Caco-2 (cell line): ENCODE data around the gene BANK1. TPM values are rescaled to one million over a fixed set of nuclear protein-coding genes. Genes with fewer than 3 reads are reported as not detected.
"Not testable (repeated sequence)": the region's sequence is repeated elsewhere in the genome, so short reads cannot be mapped to it uniquely, and the experiment has no call there.

Experiments used
- BruUV-seq: library from RNA; stranded (reverse); fragments of 400-500 nt; replicated peaks from 2 replicates; lab custom pipeline; 2021; lab: Mats Ljungman, UMichigan
- CTCF ChIA-PET: fragments of 300-600 bp; sonication (Branson Sonifier 250); formaldehyde crosslinking; loops from one replicate; lab custom pipeline; 2022; ENCODE audit warnings: antibody characterized with exemption; lab: Charles Lee
- POLR2A ChIA-PET: fragments of 300-600 bp; sonication (Branson Sonifier 250); formaldehyde crosslinking; loops from one replicate; lab custom pipeline; 2022; ENCODE audit warnings: antibody characterized with exemption; lab: Charles Lee
- DNase-seq, 2 experiments: peaks; one replicate each; pipeline versions ENCODE4 v3.0.0 to v3.0.0-alpha.2; 2020 to 2022
- H3K27me3 ChIP-seq: replicated peaks from 2 replicates; pipeline ENCODE4 v1.6.0; 2011; ENCODE audit warnings: low read length; ENCODE audit not compliant: control insufficient read depth, insufficient read depth
- H3K36me3 ChIP-seq: 2 replicates; pipeline ENCODE4 v1.5.1; 2011; ENCODE audit warnings: low read length; ENCODE audit not compliant: control insufficient read depth, insufficient read depth
- H3K4me1 ChIP-seq: fragments of 250-450 bp; sonication (Bioruptor Pico); 2 replicates; pipeline ENCODE4 v1.5.1; 2020; ENCODE audit warnings: mild to moderate bottlenecking
- H3K4me3 ChIP-seq: 2 replicates; pipeline ENCODE4 v1.5.1; 2011; ENCODE audit warnings: low read depth, mild to moderate bottlenecking, control low read depth, low read length
- H3K9me3 ChIP-seq: fragments of 250-450 bp; sonication (Bioruptor Pico); 2 replicates; pipeline ENCODE4 v1.5.1; 2020; ENCODE audit warnings: mild to moderate bottlenecking, moderate library complexity
- H3K27ac Mint-ChIP-seq: one replicate; pipeline ENCODE4 v1.8.0; 2022; ENCODE audit warnings: mixed read lengths; ENCODE audit not compliant: unreplicated experiment
- H3K27me3 Mint-ChIP-seq: one replicate; pipeline ENCODE4 v1.8.0; 2022; ENCODE audit warnings: mixed read lengths; ENCODE audit not compliant: insufficient read depth, unreplicated experiment
- H3K36me3 Mint-ChIP-seq: one replicate; pipeline ENCODE4 v1.8.0; 2022; ENCODE audit warnings: mild to moderate bottlenecking, mixed read lengths; ENCODE audit not compliant: insufficient read depth, unreplicated experiment
- H3K4me1 Mint-ChIP-seq: one replicate; pipeline ENCODE4 v1.8.0; 2022; ENCODE audit warnings: low read depth, mixed read lengths; ENCODE audit not compliant: unreplicated experiment
- H3K4me3 Mint-ChIP-seq: one replicate; pipeline ENCODE4 v1.8.0; 2022; ENCODE audit warnings: mild to moderate bottlenecking, moderate library complexity, mixed read lengths; ENCODE audit not compliant: unreplicated experiment
- H3K9me3 Mint-ChIP-seq: one replicate; pipeline ENCODE4 v1.8.0; 2022; ENCODE audit warnings: mixed read lengths; ENCODE audit not compliant: unreplicated experiment
- CTCF ChIP-seq, 2 experiments: fragments of 200-600 bp in 1 of 2; IDR thresholded peaks; 1 replicate in 1 of 2; 2 replicates in 1 of 2; pipeline versions ENCODE4 v1.5.1 to v1.8.0; 2011 to 2022; ENCODE audit warnings: antibody characterized with exemption in 1 of 2, control low read depth in 1 of 2, inconsistent platforms in 1 of 2, low read depth in 1 of 2, low read length in 1 of 2, mild to moderate bottlenecking in 1 of 2, moderate library complexity in 1 of 2; ENCODE audit not compliant: insufficient read depth in 1 of 2, severe bottlenecking in 1 of 2, unreplicated experiment in 1 of 2
- intact Hi-C: fragments of 100-400 bp; cut with micrococcal nuclease; formaldehyde crosslinking; loops from one replicate; pipeline ENCODE4 v1.10.0; 2022; ENCODE audit not compliant: unreplicated experiment
- total RNA-seq: library from RNA; stranded (reverse); gene quantifications from 2 replicates; pipeline ENCODE4 v1.2.3, GENCODE V29; 2022

The BANK1 gene
- total RNA-seq, 1 experiment from 2014 or later: 5.7 TPM

DNA sequence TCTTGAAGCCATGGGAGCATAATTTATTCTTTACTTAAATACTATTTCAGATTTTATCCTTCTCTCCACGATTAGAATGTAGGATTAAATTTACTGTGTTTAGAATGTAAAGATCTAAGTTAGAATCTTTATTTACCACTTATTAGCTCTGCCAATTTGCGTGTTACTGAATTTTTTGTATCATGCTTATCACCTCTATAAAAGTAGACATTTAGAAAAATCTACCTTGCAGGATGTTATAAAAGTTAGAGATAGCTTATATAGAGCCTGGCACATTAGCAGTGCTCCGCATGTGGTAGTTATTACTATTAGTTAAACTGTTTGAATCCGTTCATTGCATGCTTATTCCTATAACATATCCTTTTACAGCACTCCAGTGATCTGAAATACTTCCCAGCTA lies 97.9 kb downstream of the BANK1 start:
- Mint-ChIP-seq H3K36me3 (peaks cover 8% of the 10 kb centered on the region), H3K27me3 (no peaks in the 10 kb centered on the region), H3K9me3 (peaks cover 32% of the 10 kb centered on the region), H3K4me3 (no peak overlapping the region), H3K4me1 (peaks cover 23% of the 10 kb centered on the region), H3K27ac (no peak overlapping the region)
- intact Hi-C loops: loop anchor here (5.0 kb wide), 1 partner anchor 84 kb away; no protein-coding TSS in a partner anchor
- H3K36me3 ChIP-seq: no peaks in the 10 kb centered on the region
- no TSS peak for BruUV-seq
- CTCF ChIA-PET: no interaction called here
- DNase-seq: no peak
- H3K9me3 ChIP-seq: no peaks in the 10 kb centered on the region
- H3K27me3 ChIP-seq: no peaks in the 10 kb centered on the region
- POLR2A ChIA-PET: no interaction called here
- no peak overlapping the region for H3K4me3 ChIP-seq
- H3K4me1 ChIP-seq: peaks cover 17% of the 10 kb centered on the region
- no peak for TF ChIP-seq CTCF (IDR thresholded peaks at IDR 0.05; ENCODE audit: insufficient read depth in 1 of 2, low read depth in 1 of 2, low read length in 1 of 2, severe bottlenecking in 1 of 2, unreplicated experiment in 1 of 2)

DNA sequence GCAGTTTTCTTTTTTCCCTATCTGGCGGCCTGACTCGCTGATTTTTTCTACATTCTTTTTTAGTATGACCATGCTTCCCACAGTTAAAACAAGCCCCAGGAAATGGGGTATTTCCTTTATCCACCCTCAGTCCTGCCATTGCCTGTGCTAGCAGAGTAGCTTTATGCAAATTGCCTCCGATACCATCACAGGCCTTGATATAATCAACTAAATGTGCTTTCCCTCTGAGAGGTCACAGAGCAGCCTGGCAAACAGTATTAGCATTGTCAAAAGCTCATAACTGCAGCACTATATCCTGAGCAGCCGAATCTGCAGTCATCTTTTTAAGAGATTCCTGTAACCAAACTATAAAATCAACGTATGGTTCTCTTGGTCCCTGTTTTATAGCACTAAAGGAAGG lies 115.0 kb downstream of the BANK1 start:
- H3K4me1 ChIP-seq, H3K27me3 ChIP-seq, BruUV-seq, intact Hi-C loops, H3K27ac Mint-ChIP-seq, H3K9me3 ChIP-seq, H3K36me3 ChIP-seq, CTCF ChIA-PET, H3K4me3 ChIP-seq, H3K27me3 Mint-ChIP-seq, DNase-seq, H3K9me3 Mint-ChIP-seq, POLR2A ChIA-PET, H3K4me3 Mint-ChIP-seq, H3K4me1 Mint-ChIP-seq, H3K36me3 Mint-ChIP-seq: not testable (repeated sequence)

DNA sequence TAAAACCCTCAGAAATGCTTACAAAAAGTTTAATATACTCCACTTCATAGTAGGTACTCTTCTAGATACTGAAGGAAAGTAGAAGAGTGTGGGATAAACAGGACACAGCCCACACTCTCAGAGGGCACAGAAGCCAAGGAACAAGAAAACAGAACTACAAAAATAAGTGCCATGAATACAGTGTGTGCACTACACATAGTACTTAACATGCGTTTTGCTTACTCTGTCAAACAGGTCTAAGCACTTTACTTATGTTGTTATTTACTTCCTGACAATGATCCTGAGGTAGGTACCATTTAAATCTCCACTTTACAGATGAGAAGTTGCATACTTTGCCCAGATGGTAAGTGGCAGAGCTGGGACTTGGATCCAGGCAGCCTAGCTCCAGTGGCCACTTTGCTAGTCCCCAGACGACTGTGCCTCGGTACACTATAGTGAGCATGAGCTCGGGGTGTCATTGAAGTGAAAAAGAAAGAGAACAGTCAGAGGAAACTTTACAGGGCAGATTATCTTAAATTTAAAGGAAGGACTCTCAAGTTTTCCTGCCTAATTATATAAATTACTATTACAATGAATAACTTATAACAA lies 120.3 kb downstream of the BANK1 start:
- CTCF ChIA-PET: no interaction called here
- Mint-ChIP-seq H3K4me1 (no peaks in the 10 kb centered on the region), H3K36me3 (no peaks in the 10 kb centered on the region), H3K27me3 (no peaks in the 10 kb centered on the region), H3K27ac (no peak overlapping the region), H3K4me3 (no peak overlapping the region), H3K9me3 (peaks cover 10% of the 10 kb centered on the region)
- TF ChIP-seq CTCF (IDR thresholded peaks at IDR 0.05; ENCODE audit: insufficient read depth in 1 of 2, low read depth in 1 of 2, low read length in 1 of 2, severe bottlenecking in 1 of 2, unreplicated experiment in 1 of 2): no peak
- DNase-seq: no peak
- Histone ChIP-seq H3K27me3 (no peaks in the 10 kb centered on the region), H3K36me3 (no peaks in the 10 kb centered on the region), H3K4me1 (no peaks in the 10 kb centered on the region), H3K9me3 (no peaks in the 10 kb centered on the region), H3K4me3 (no peak overlapping the region)
- BruUV-seq: no TSS peak
- POLR2A ChIA-PET: no interaction called here
- intact Hi-C loops: loop anchor here (2.0 kb wide), 1 partner anchor 16 kb away; no protein-coding TSS in a partner anchor
